PC-9 (cell line): ENCODE measurements around the gene MRPS10. TPM values are rescaled to one million over a fixed set of nuclear protein-coding genes. Genes with fewer than 3 reads are reported as not detected.

Experiments used
- BruUV-seq: library from RNA; stranded (reverse); fragments of 400-500 nt; replicated peaks from 2 replicates; lab custom pipeline; 2021; lab: Mats Ljungman, UMichigan
- CTCF ChIA-PET: fragments of 300-600 bp; sonication (Branson Sonifier 250); formaldehyde crosslinking; loops from one replicate; lab custom pipeline; 2022; ENCODE audit warnings: antibody characterized with exemption; lab: Charles Lee
- POLR2A ChIA-PET: fragments of 300-600 bp; sonication (Branson Sonifier 250); formaldehyde crosslinking; loops from one replicate; lab custom pipeline; 2022; ENCODE audit warnings: antibody characterized with exemption; ENCODE audit not compliant: unreplicated experiment; lab: Charles Lee
- DNase-seq, 2 experiments: peaks; one replicate each; pipeline versions ENCODE4 v3.0.0 to v3.0.0-alpha.2; 2015 to 2022; ENCODE audit warnings: mixed read lengths in 1 of 2
- H2AFZ ChIP-seq: fragments of 200-600 bp; sonication (generic); 2 replicates; pipeline ENCODE4 v1.8.1; 2017; ENCODE audit warnings: antibody characterized with exemption
- H3F3A ChIP-seq: fragments of 200-600 bp; sonication (generic); 2 replicates; pipeline ENCODE4 v1.8.1; 2017; ENCODE audit warnings: antibody characterized with exemption, mild to moderate bottlenecking, low read depth; ENCODE audit not compliant: insufficient read depth
- H3K27ac ChIP-seq: fragments of 200-600 bp; sonication (generic); 2 replicates; pipeline ENCODE4 v1.6.1; 2016; ENCODE audit warnings: mixed run types
- H3K27me3 ChIP-seq: fragments of 200-600 bp; sonication (generic); 2 replicates; pipeline ENCODE4 v1.6.1; 2016; ENCODE audit warnings: low read depth, mixed run types; ENCODE audit not compliant: insufficient read depth
- H3K36me3 ChIP-seq: fragments of 200-600 bp; sonication (generic); 2 replicates; pipeline ENCODE4 v1.6.1; 2016; ENCODE audit warnings: low read depth, mixed run types
- H3K4me1 ChIP-seq: fragments of 200-600 bp; sonication (generic); replicated peaks from 2 replicates; pipeline ENCODE4 v1.6.1; 2016; ENCODE audit warnings: mixed run types; ENCODE audit not compliant: insufficient read depth
- H3K4me2 ChIP-seq: fragments of 200-600 bp; sonication (generic); 2 replicates; pipeline ENCODE4 v1.6.1; 2017; ENCODE audit warnings: mixed run types
- H3K4me3 ChIP-seq: fragments of 200-600 bp; sonication (generic); 2 replicates; pipeline ENCODE4 v1.6.1; 2016; ENCODE audit warnings: mixed run types
- H3K79me2 ChIP-seq: fragments of 200-600 bp; sonication (generic); 2 replicates; pipeline ENCODE4 v1.6.1; 2017; ENCODE audit warnings: low read depth, mixed run types
- H3K9me2 ChIP-seq: fragments of 200-600 bp; sonication (generic); 2 replicates; pipeline ENCODE4 v1.8.1; 2017; ENCODE audit warnings: mild to moderate bottlenecking; ENCODE audit not compliant: insufficient read depth
- H3K9me3 ChIP-seq: fragments of 200-600 bp; sonication (generic); 2 replicates; pipeline ENCODE4 v1.8.1; 2016; ENCODE audit warnings: low read depth; ENCODE audit not compliant: insufficient read depth
- H4K20me1 ChIP-seq: fragments of 200-600 bp; sonication (generic); 2 replicates; pipeline ENCODE4 v1.8.1; 2017; ENCODE audit not compliant: insufficient read depth
- EZH2 ChIP-seq: fragments of 200-600 bp; sonication (generic); IDR thresholded peaks from 2 replicates; pipeline ENCODE4 v1.8.0; 2017; ENCODE audit warnings: antibody characterized with exemption, low read depth
- intact Hi-C: fragments of 100-400 bp; cut with micrococcal nuclease; formaldehyde crosslinking; loops from one replicate; pipeline ENCODE4 v1.10.0; 2022; ENCODE audit not compliant: unreplicated experiment
- total RNA-seq: library from RNA; stranded (reverse); gene quantifications from 2 replicates; pipeline ENCODE4 v1.2.3, GENCODE V29; 2021
- TF ChIP-seq, protein P1 (sequence below): fragments of 200-600 bp; sonication (generic); conservative IDR thresholded peaks from 2 replicates; pipeline ENCODE4 v1.6.1; 2017; ENCODE audit warnings: mixed run types, antibody characterized with exemption, mild to moderate bottlenecking, moderate library complexity

Gene MRPS10
- total RNA-seq, 1 experiment from 2014 or later, result 56.5 TPM

DNA sequence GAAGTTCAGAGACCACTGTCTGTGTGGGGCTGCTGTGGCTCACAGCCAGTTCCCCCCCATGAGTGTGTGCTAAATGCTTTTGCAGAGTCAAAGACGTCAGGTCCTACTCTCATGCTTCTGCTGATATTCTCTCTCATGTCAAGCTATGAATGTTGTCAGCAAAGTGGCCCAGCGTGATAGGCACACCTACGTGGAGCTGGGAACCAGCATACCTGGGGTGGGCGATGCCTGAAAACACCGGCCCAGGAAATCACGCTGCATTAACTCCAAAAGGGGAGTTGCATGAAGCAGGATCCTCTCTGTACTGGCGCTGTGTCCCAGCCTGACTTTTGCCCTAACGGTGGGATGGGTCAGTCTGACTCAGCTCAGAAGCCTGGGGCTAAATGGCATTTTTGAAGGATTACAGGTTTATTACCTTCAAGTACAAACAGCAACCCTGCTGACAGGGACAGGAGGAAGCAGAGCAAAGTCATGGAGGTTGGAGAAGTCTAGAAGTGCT, 9.0 kb upstream of the MRPS10 start:
- Histone ChIP-seq H3K27ac (peak overlapping the region; percentile 99), H3K27me3 (no peaks in the 10 kb centered on the region), H4K20me1 (no peaks in the 10 kb centered on the region), H3K36me3 (peaks cover 4% of the 10 kb centered on the region; the same call in 1 of the 2 replicates), H3K79me2 (0 out of 2 replicates have a peak, but pooled peaks cover 4% of the 10 kb centered on the region), H2AFZ (no peak overlapping the region), H3K9me2 (no peaks in the 10 kb centered on the region), H3K4me1 (peaks cover 85% of the 10 kb centered on the region), H3K4me3 (peak overlapping the region; percentile 42; the same call in 1 of the 2 replicates), H3K4me2 (peak overlapping the region; percentile 89), H3K9me3 (no peaks in the 10 kb centered on the region), H3F3A (peaks cover 59% of the 10 kb centered on the region)
- CTCF ChIA-PET, result interaction anchor here (0.6 to 2.7 kb wide), 4 partner anchors 13 to 321 kb away, joined by 3 to 17 read pairs (median 8); no protein-coding TSS in a partner anchor
- intact Hi-C loops, result loop anchor here (1.0 to 10.0 kb wide), 8 partner anchors 68 to 648 kb away; partner anchors contain the start of genes BYSL, MED20 and RPL7L1
- POLR2A ChIA-PET, result interaction anchor here (0.5 to 1.2 kb wide), 15 partner anchors 10 to 824 kb away, joined by 3 to 15 read pairs (median 7); partner anchors contain the start of gene TRERF1
- TF ChIP-seq, protein P1, sequence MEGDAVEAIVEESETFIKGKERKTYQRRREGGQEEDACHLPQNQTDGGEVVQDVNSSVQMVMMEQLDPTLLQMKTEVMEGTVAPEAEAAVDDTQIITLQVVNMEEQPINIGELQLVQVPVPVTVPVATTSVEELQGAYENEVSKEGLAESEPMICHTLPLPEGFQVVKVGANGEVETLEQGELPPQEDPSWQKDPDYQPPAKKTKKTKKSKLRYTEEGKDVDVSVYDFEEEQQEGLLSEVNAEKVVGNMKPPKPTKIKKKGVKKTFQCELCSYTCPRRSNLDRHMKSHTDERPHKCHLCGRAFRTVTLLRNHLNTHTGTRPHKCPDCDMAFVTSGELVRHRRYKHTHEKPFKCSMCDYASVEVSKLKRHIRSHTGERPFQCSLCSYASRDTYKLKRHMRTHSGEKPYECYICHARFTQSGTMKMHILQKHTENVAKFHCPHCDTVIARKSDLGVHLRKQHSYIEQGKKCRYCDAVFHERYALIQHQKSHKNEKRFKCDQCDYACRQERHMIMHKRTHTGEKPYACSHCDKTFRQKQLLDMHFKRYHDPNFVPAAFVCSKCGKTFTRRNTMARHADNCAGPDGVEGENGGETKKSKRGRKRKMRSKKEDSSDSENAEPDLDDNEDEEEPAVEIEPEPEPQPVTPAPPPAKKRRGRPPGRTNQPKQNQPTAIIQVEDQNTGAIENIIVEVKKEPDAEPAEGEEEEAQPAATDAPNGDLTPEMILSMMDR, result no peak
- no peak for TF ChIP-seq EZH2
- peak; percentile 93 to 99 for DNase-seq
- no TSS peak for BruUV-seq

DNA sequence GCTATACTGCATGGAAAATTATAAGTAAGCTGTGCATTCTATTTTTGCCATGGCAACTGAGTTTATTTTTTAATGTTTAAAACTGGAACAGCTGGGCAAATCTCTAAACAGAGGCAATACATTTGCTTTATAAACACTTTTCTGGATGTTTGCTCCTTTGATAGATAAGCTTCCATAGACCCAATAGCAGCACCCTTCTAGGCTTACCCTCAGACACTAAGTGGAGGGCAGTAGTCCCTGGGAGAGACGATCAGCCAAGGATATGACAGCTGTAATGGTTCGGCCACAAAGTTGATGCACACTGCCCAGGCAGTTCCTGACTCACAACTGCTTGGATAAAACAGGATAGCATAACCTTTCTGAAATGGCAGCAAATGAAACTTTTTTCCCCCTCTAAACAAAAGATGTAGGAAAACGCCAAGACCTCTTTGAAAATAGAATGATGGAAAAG, 8.5 kb upstream of the MRPS10 start:
- peaks cover 90% of the 10 kb centered on the region for H3K4me1 ChIP-seq
- no peaks in the 10 kb centered on the region for H3K9me3 ChIP-seq
- H3K9me2 ChIP-seq, result no peaks in the 10 kb centered on the region
- peak overlapping the region; percentile 99 for H3K27ac ChIP-seq
- intact Hi-C loops, result loop anchor here (1.0 to 10.0 kb wide), 8 partner anchors 69 to 649 kb away; partner anchors contain the start of genes BYSL, MED20 and RPL7L1
- ChIA-PET CTCF (interaction anchor here (0.6 to 2.7 kb wide), 5 partner anchors 13 to 321 kb away, joined by 3 to 17 read pairs (median 3); no protein-coding TSS in a partner anchor), POLR2A (interaction anchor here (0.6 to 1.2 kb wide), 6 partner anchors 14 to 823 kb away, joined by 3 to 15 read pairs (median 10); no protein-coding TSS in a partner anchor)
- H3F3A ChIP-seq, result peaks cover 63% of the 10 kb centered on the region
- no peaks in the 10 kb centered on the region for H3K27me3 ChIP-seq
- H2AFZ ChIP-seq, result no peak overlapping the region
- H3K36me3 ChIP-seq, result peaks cover 4% of the 10 kb centered on the region; the same call in 1 of the 2 replicates
- H3K79me2 ChIP-seq, result 0 out of 2 replicates have a peak, but pooled peaks cover 4% of the 10 kb centered on the region
- no peaks in the 10 kb centered on the region for H4K20me1 ChIP-seq
- peak in 1 of 2 experiments; percentile 25 for DNase-seq
- TF ChIP-seq EZH2, result no peak
- TF ChIP-seq, protein P1, result no peak
- H3K4me2 ChIP-seq, result peak overlapping the region; percentile 89
- H3K4me3 ChIP-seq, result peak overlapping the region; percentile 34; the same call in 1 of the 2 replicates
- TSS peak; percentile 86 for BruUV-seq

GRCh38 chr6:42225419-42225818, 7.8 kb upstream of the MRPS10 start:
- BruUV-seq, result no TSS peak
- no peaks in the 10 kb centered on the region for H3K9me3 ChIP-seq
- TF ChIP-seq EZH2, result no peak
- TF ChIP-seq, protein P1, result no peak
- POLR2A ChIA-PET, result interaction anchor here (0.6 kb wide), 3 partner anchors 14 to 442 kb away, joined by 3 to 4 read pairs (median 3); partner anchors contain the start of gene TRERF1
- peaks cover 97% of the 10 kb centered on the region for H3K4me1 ChIP-seq
- peaks cover 71% of the 10 kb centered on the region for H3F3A ChIP-seq
- no peaks in the 10 kb centered on the region for H3K27me3 ChIP-seq
- H4K20me1 ChIP-seq, result no peaks in the 10 kb centered on the region
- DNase-seq, result no peak
- 0 out of 2 replicates have a peak, but pooled peaks cover 4% of the 10 kb centered on the region for H3K79me2 ChIP-seq
- intact Hi-C loops, result loop anchor here (5.0 to 10.0 kb wide), 4 partner anchors 69 to 649 kb away; partner anchors contain the start of genes BYSL, MED20 and RPL7L1
- peak overlapping the region; percentile 89 for H3K4me2 ChIP-seq
- peak overlapping the region; percentile 99 for H3K27ac ChIP-seq
- peak overlapping the region; percentile 61; the same call in 1 of the 2 replicates for H3K4me3 ChIP-seq
- H2AFZ ChIP-seq, result no peak overlapping the region
- CTCF ChIA-PET, result interaction anchor here (0.7 kb wide), 1 partner anchor 204 kb away, joined by 3 read pairs; no protein-coding TSS in a partner anchor
- H3K9me2 ChIP-seq, result no peaks in the 10 kb centered on the region
- peaks cover 4% of the 10 kb centered on the region; the same call in 1 of the 2 replicates for H3K36me3 ChIP-seq
